Measurements from ENCODE around the gene CAMK4.

- no peak for TF ChIP-seq POLR2A (IDR thresholded peaks at IDR 0.05; ENCODE audit: low read depth, low read length)
- TF ChIP-seq POLR2AphosphoS5 (IDR thresholded peaks at IDR 0.05; ENCODE audit: low read depth, low read length) = no peak
- TF ChIP-seq SPI1 (IDR thresholded peaks at IDR 0.05; ENCODE audit: low read depth, low read length) = no peak
- no peak for TF ChIP-seq TAF1 (IDR thresholded peaks at IDR 0.05; ENCODE audit: low read depth, low read length)
- no peak for TF ChIP-seq POU2F2 (IDR thresholded peaks at IDR 0.05; ENCODE audit: low read depth, low read length)
These were observed 96.8 kb downstream of the CAMK4 start for GRCh38 chr5:111320953-111321352.

All from GM12891 (cell line).